Activated CD8-positive, alpha-beta T cell treated with anti-CD3 and anti-CD28 coated beads for 36 hours (primary cell): Measurements from ENCODE around the gene RPL10. TPM values are rescaled to one million over a fixed set of nuclear protein-coding genes. Genes with fewer than 3 reads are reported as not detected.

Source experiments
- ATAC-seq: fragments of 200-7000 bp; cut with Tn5 transposase; one replicate; pipeline ENCODE4 v1.10.0; 2021; ENCODE audit warnings: mild to moderate bottlenecking, moderate library complexity
- CTCF ChIA-PET: fragments of 350-600 bp; sonication (Branson Sonifier 250); formaldehyde crosslinking; loops from one replicate; lab custom pipeline; 2021; ENCODE audit warnings: antibody characterized with exemption; lab: Charles Lee
- POLR2A ChIA-PET: fragments of 350-600 bp; sonication (Branson Sonifier 250); formaldehyde crosslinking; loops from one replicate; lab custom pipeline; 2021; ENCODE audit warnings: antibody characterized with exemption; lab: Charles Lee
- DNase-seq: peaks from one replicate; pipeline ENCODE4 v3.0.0-alpha.2; 2020
- H3K27ac Mint-ChIP-seq: one replicate; pipeline ENCODE4 v1.8.0; 2021; ENCODE audit warnings: mild to moderate bottlenecking, mixed read lengths
- H3K27me3 Mint-ChIP-seq: one replicate; pipeline ENCODE4 v1.8.0; 2021; ENCODE audit warnings: mixed read lengths
- H3K36me3 Mint-ChIP-seq: one replicate; pipeline ENCODE4 v1.8.0; 2021; ENCODE audit warnings: low read depth, mixed read lengths
- H3K4me1 Mint-ChIP-seq: one replicate; pipeline ENCODE4 v1.8.0; 2021; ENCODE audit warnings: low read depth, mixed read lengths
- H3K4me3 Mint-ChIP-seq: one replicate; pipeline ENCODE4 v1.8.0; 2021; ENCODE audit warnings: mild to moderate bottlenecking, moderate library complexity, mixed read lengths
- H3K9me3 Mint-ChIP-seq: one replicate; pipeline ENCODE4 v1.8.0; 2021; ENCODE audit warnings: mixed read lengths
- intact Hi-C: fragments of 100-400 bp; cut with micrococcal nuclease; formaldehyde crosslinking; loops from one replicate; pipeline ENCODE4 v1.10.0; 2022
- total RNA-seq, 2 experiments: library from RNA; stranded (reverse); gene quantifications; one replicate each; pipeline ENCODE4 v1.2.3, GENCODE V29; 2021
- TF ChIP-seq, protein P1 (sequence below): fragments of 200-600 bp; IDR thresholded peaks from one replicate; pipeline ENCODE4 v1.8.0; 2022; ENCODE audit warnings: antibody characterized with exemption, mild to moderate bottlenecking

Gene RPL10
- total RNA-seq, 2 experiments from 2014 or later, result 3,574 to 3,675 TPM

DNA sequence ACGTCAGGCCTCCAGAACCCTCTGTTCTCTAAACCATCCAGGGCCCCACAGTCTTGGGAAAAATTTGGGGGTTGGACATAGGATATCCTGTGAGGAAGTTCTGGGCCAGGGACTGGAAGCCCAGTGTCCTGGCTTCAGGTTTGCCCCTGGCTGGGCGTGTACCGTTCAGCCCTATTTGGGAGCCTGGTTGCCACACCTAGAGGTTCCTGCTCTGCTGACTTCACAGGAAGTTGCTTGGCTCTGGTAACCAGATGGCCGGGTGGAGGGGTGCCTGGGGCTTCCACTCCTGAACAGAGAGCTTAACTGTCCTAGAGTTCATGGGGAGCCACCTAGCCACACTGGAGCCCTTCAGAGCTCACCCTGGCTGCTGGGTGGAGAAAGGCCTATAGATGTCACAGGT lies 14.3 kb downstream of the RPL10 start:
- Mint-ChIP-seq H3K27me3 (no peaks in the 10 kb centered on the region), H3K9me3 (no peaks in the 10 kb centered on the region), H3K27ac (peak overlapping the region; percentile 81), H3K4me3 (peak overlapping the region; percentile 91), H3K36me3 (peaks cover 8% of the 10 kb centered on the region), H3K4me1 (peaks cover 10% of the 10 kb centered on the region)
- ChIA-PET CTCF (no interaction called here), POLR2A (interaction anchor here (0.7 to 7.6 kb wide), 4 partner anchors 8 to 46 kb away, joined by 3 to 97 read pairs (median 6); partner anchors contain the start of gene RPL10)
- DNase-seq, result peak; percentile 49
- TF ChIP-seq, protein P1, sequence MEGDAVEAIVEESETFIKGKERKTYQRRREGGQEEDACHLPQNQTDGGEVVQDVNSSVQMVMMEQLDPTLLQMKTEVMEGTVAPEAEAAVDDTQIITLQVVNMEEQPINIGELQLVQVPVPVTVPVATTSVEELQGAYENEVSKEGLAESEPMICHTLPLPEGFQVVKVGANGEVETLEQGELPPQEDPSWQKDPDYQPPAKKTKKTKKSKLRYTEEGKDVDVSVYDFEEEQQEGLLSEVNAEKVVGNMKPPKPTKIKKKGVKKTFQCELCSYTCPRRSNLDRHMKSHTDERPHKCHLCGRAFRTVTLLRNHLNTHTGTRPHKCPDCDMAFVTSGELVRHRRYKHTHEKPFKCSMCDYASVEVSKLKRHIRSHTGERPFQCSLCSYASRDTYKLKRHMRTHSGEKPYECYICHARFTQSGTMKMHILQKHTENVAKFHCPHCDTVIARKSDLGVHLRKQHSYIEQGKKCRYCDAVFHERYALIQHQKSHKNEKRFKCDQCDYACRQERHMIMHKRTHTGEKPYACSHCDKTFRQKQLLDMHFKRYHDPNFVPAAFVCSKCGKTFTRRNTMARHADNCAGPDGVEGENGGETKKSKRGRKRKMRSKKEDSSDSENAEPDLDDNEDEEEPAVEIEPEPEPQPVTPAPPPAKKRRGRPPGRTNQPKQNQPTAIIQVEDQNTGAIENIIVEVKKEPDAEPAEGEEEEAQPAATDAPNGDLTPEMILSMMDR, result no peak
- intact Hi-C loops, result no loop called here
- peak; percentile 51 for ATAC-seq

DNA sequence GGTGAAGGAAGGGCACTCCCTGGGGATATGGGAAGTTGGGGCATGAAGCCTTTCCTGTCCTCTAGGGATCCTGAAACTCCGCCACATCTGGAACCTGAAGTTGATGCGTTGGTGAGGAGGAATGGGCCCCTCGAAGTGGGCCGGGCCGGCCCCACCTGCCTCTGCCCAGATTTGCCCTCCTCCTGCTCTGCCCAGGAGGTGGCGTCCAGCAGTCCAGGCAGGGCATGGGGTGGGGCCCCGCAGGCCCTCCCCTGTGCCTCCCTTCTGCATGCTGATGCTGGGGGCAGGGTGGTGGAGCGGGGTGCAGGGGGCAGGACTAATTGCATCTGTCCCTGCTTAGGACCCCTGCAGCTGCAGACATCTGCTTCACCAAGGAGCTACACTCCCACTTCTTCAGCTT lies 15.0 kb downstream of the RPL10 start:
- Mint-ChIP-seq H3K4me3 (peak overlapping the region; percentile 91), H3K27ac (peak overlapping the region; percentile 81), H3K36me3 (peaks cover 8% of the 10 kb centered on the region), H3K4me1 (peaks cover 10% of the 10 kb centered on the region), H3K9me3 (no peaks in the 10 kb centered on the region), H3K27me3 (no peaks in the 10 kb centered on the region)
- TF ChIP-seq, protein P1, result no peak
- ATAC-seq, result no peak
- POLR2A ChIA-PET, result interaction anchor here (7.6 kb wide), 1 partner anchor 13 kb away, joined by 97 read pairs; the partner anchor contains the start of gene RPL10
- no peak for DNase-seq
- intact Hi-C loops, result no loop called here
- CTCF ChIA-PET, result no interaction called here

DNA sequence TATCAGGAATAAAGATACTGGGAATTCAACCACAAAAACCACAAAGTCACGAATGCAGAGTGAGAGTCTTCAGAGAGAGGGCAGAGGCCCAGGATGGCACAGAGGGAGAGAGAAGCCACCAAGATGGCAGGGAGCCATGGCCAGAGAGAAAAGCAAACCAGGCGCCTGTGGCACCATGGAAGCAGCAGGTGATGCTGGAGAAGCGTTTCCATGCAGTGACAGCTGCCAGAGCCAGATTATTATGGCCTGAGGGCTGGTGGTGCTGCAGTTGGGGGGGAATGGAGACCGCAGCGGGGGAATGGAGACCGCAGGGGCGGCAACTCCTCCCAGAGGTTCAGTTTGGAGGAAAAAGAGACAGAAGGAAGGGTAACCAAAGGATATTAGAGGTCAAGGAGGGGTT lies 19.0 kb downstream of the RPL10 start:
- TF ChIP-seq, protein P1, result no peak
- Mint-ChIP-seq H3K4me3 (no peak overlapping the region), H3K9me3 (no peaks in the 10 kb centered on the region), H3K4me1 (peaks cover 11% of the 10 kb centered on the region), H3K36me3 (peaks cover 8% of the 10 kb centered on the region), H3K27me3 (no peaks in the 10 kb centered on the region), H3K27ac (no peak overlapping the region)
- no peak for ATAC-seq
- intact Hi-C loops, result no loop called here
- POLR2A ChIA-PET, result no interaction called here
- CTCF ChIA-PET, result no interaction called here
- no peak for DNase-seq

DNA sequence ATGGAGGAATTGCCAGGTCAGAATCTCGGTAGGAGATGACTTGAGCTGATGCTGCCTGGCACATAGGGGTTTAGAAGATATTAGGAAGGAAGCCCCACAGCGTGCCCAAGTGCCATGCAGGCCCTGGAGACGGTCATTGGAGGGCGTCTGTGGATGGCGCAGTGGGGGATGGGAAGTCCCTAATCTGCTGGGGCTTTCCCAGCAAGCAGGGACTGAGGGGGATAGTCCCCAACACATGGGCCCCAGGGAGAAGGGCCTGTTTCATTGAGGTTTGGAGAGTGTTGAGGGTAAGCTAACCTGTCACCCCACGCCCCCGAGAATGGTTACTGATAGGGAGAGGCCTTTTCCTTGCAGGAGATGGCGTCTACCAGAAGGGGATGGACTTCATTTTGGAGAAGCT lies 21.0 kb downstream of the RPL10 start:
- no peaks in the 10 kb centered on the region for H3K9me3 Mint-ChIP-seq
- ChIA-PET POLR2A (interaction anchor here (0.9 to 1.0 kb wide), 2 partner anchors 21 to 129 kb away, joined by 3 read pairs; partner anchors contain the start of gene IKBKG), CTCF (no interaction called here)
- H3K36me3 Mint-ChIP-seq, result peaks cover 4% of the 10 kb centered on the region
- peaks cover 6% of the 10 kb centered on the region for H3K4me1 Mint-ChIP-seq
- intact Hi-C loops, result no loop called here
- ATAC-seq (peak; percentile 27), DNase-seq (no peak)
- H3K4me3 Mint-ChIP-seq, result no peak overlapping the region
- no peaks in the 10 kb centered on the region for H3K27me3 Mint-ChIP-seq
- TF ChIP-seq, protein P1, result no peak
- H3K27ac Mint-ChIP-seq, result no peak overlapping the region

DNA sequence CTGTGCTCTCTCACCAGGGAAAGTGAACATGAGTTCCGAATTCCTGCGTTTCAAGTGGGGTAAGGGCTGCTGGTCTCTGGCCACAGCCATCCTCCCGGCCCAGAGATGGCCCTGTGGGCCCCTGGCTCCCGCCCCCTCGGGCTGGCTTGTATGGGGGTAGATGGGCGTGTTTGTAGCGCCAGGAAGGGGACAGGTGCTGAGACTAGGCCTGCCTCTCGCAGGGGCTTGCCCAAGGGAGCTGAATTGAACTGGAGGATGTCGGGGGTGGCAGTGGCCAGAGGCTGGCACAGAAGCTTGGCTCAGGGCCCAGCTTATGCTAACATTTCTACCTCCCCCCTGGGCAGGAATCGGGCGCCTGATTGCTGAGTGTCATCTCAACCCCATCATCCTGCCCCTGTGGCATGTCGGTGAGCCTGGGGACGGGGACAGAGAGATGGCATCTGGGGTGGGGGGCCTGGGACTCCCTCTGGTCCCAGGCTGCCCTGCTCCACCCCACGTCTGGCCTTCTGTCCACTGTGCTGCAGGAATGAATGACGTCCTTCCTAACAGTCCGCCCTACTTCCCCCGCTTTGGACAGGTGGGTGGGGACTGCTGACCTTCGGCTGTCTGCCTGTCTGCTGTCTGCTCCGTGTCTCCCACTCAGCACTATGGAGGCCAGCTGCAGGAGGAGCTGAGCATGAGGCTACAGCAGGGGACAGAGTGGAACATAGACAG lies 21.7 kb downstream of the RPL10 start:
- Mint-ChIP-seq H3K9me3 (no peaks in the 10 kb centered on the region), H3K27me3 (no peaks in the 10 kb centered on the region), H3K4me1 (peaks cover 6% of the 10 kb centered on the region), H3K27ac (no peak overlapping the region), H3K36me3 (peaks cover 4% of the 10 kb centered on the region), H3K4me3 (no peak overlapping the region)
- TF ChIP-seq, protein P1, result no peak
- ChIA-PET CTCF (no interaction called here), POLR2A (interaction anchor here (0.9 to 1.6 kb wide), 3 partner anchors 9 to 128 kb away, joined by 3 to 8 read pairs (median 3); partner anchors contain the start of genes IKBKG and TAFAZZIN)
- ATAC-seq, result no peak
- intact Hi-C loops, result no loop called here
- no peak for DNase-seq
